HL-60 (cell line): Measurements from ENCODE around the gene PPP1R13L.

Experiments
- DNase-seq, 2 experiments: peaks; one replicate each; pipeline ENCODE4 v3.0.0-alpha.2; 2010 to 2020; ENCODE audit warnings: low read depth in 1 of 2, low spot score in 1 of 2
- H3K27ac ChIP-seq: fragments of 250-450 bp; sonication (Bioruptor Pico); replicated peaks from 2 replicates; pipeline ENCODE4 v1.5.1; 2020; ENCODE audit warnings: mild to moderate bottlenecking, moderate library complexity
- H3K27me3 ChIP-seq: fragments of 250-450 bp; sonication (Bioruptor Pico); 2 replicates; pipeline ENCODE4 v1.5.1; 2021; ENCODE audit warnings: mild to moderate bottlenecking, moderate library complexity; ENCODE audit not compliant: insufficient read depth, poor library complexity, severe bottlenecking
- H3K4me3 ChIP-seq: replicated peaks from 2 replicates; pipeline ENCODE4 v1.5.1; 2011; ENCODE audit warnings: mild to moderate bottlenecking, control low read depth, low read length; ENCODE audit not compliant: insufficient read depth
- CTCF ChIP-seq: IDR thresholded peaks from one replicate; pipeline ENCODE4 v1.5.1; 2011; ENCODE audit warnings: low read length, control low read depth, inconsistent platforms; ENCODE audit not compliant: insufficient read depth
- GABPA ChIP-seq: IDR thresholded peaks from 2 replicates; pipeline ENCODE4 v1.6.1; 2012; ENCODE audit warnings: low read depth
- POLR2AphosphoS5 ChIP-seq: IDR thresholded peaks from 2 replicates; pipeline ENCODE4 v1.6.1; 2012; ENCODE audit warnings: low read depth
- REST ChIP-seq: IDR thresholded peaks from 2 replicates; pipeline ENCODE4 v1.6.1; 2012; ENCODE audit warnings: low read depth; ENCODE audit not compliant: insufficient replicate concordance
- SPI1 ChIP-seq: IDR thresholded peaks from 2 replicates; pipeline ENCODE4 v1.6.1; 2012; ENCODE audit warnings: low read depth, mild to moderate bottlenecking, borderline replicate concordance

The PPP1R13L gene

GRCh38 chr19:45420356-45420755 is 15.5 kb upstream of the PPP1R13L start:
- no peaks in the 10 kb centered on the region for H3K27me3 ChIP-seq
- peak overlapping the region; percentile 29; the same call in 1 of the 2 replicates for H3K27ac ChIP-seq
- no peak for DNase-seq
- TF ChIP-seq POLR2AphosphoS5 = no peak
- no peak overlapping the region for H3K4me3 ChIP-seq

GRCh38 chr19:45419895-45420294 is 15.0 kb upstream of the PPP1R13L start:
- peak overlapping the region; percentile 73 for H3K27ac ChIP-seq
- DNase-seq = no peak
- TF ChIP-seq REST = no peak
- TF ChIP-seq CTCF = no peak
- TF ChIP-seq GABPA = no peak
- TF ChIP-seq SPI1 = no peak
- TF ChIP-seq POLR2AphosphoS5 = no peak
- H3K4me3 ChIP-seq = no peak overlapping the region
- H3K27me3 ChIP-seq = no peaks in the 10 kb centered on the region

GRCh38 chr19:45419396-45419795 is 14.5 kb upstream of the PPP1R13L start:
- H3K27me3 ChIP-seq = no peaks in the 10 kb centered on the region
- H3K27ac ChIP-seq = peak overlapping the region; percentile 73
- DNase-seq = peak; percentile 77 to 82
- no peak overlapping the region for H3K4me3 ChIP-seq
- TF ChIP-seq REST (no peak), SPI1 (peak; percentile 95), CTCF (no peak), GABPA (peak; percentile 59; the same call in 1 of the 2 replicates), POLR2AphosphoS5 (peak; percentile 48)

GRCh38 chr19:45418802-45419201 is 13.9 kb upstream of the PPP1R13L start:
- Histone ChIP-seq H3K27me3 (no peaks in the 10 kb centered on the region), H3K4me3 (no peak overlapping the region), H3K27ac (peak overlapping the region; percentile 73)
- TF ChIP-seq SPI1 = peak; percentile 57
- TF ChIP-seq REST = no peak
- TF ChIP-seq POLR2AphosphoS5 = peak; percentile 62
- no peak for TF ChIP-seq CTCF
- TF ChIP-seq GABPA = 0 out of 2 replicates have a peak, but pooled peaks have one; percentile 35
- DNase-seq = peak in 1 of 2 experiments; percentile 71
